Vagina (tissue), 2 donors: ENCODE results near the gene MRPS18B. TPM values are rescaled to one million over a fixed set of nuclear protein-coding genes. Genes with fewer than 3 reads are reported as not detected.

Experiments
- DNase-seq, 2 donors: peaks; one replicate each; pipeline ENCODE4 v3.0.0-alpha.2; 2017; ENCODE audit errors: extremely low spot score in 2 of 2
- H3K27ac ChIP-seq: fragments of 200-600 bp; sonication (generic); one replicate; pipeline ENCODE4 v1.5.1; 2019
- H3K27me3 ChIP-seq: fragments of 200-600 bp; sonication (generic); one replicate; pipeline ENCODE4 v1.5.1; 2019
- H3K36me3 ChIP-seq, 2 donors: fragments of 200-600 bp; sonication (generic); one replicate each; pipeline ENCODE4 v1.5.1; 2017 to 2019
- H3K4me1 ChIP-seq: fragments of 200-600 bp; sonication (generic); one replicate; pipeline ENCODE4 v1.5.1; 2019
- H3K4me3 ChIP-seq, 2 donors: fragments of 200-600 bp; sonication (generic); 1 replicate in 1 of 2; 2 replicates in 1 of 2; pipeline ENCODE4 v1.5.1; 2016 to 2019
- H3K9me3 ChIP-seq: fragments of 200-600 bp; sonication (generic); one replicate; pipeline ENCODE4 v1.5.1; 2019
- POLR2A ChIP-seq, 2 donors: fragments of 450-650 bp; IDR thresholded peaks; one replicate each; pipeline ENCODE4 v1.6.1; 2017; ENCODE audit warnings: antibody characterized with exemption in 2 of 2, mild to moderate bottlenecking in 2 of 2, moderate library complexity in 2 of 2
- POLR2AphosphoS5 ChIP-seq, 2 donors: sonication (generic); formaldehyde crosslinking; IDR thresholded peaks; one replicate each; pipeline ENCODE4 v1.9.0; 2017; ENCODE audit warnings: antibody characterized with exemption in 2 of 2, mild to moderate bottlenecking in 2 of 2, low read depth in 1 of 2; ENCODE audit not compliant: insufficient read depth in 1 of 2
- intact Hi-C: fragments of 100-400 bp; cut with DNase I; formaldehyde crosslinking; loops from one replicate; pipeline ENCODE4 v1.15.1; 2023
- total RNA-seq: library from RNA; depleted of rRNA; stranded (reverse); fragments of >200 nt; gene quantifications from one replicate; pipeline ENCODE4 v1.2.3, GENCODE V29; 2016
- TF ChIP-seq, protein P1 (sequence below), 3 experiments: fragments of 450-650 bp in 2 of 3; fragments of 200-600 bp in 1 of 3; sonication (generic) in 1 of 3; IDR thresholded peaks; one replicate each; pipeline ENCODE4 v1.5.1; 2017 to 2019; ENCODE audit warnings: antibody characterized with exemption in 3 of 3, mild to moderate bottlenecking in 2 of 3, moderate library complexity in 2 of 3

MRPS18B gene
- 21.6 TPM for total RNA-seq

DNA sequence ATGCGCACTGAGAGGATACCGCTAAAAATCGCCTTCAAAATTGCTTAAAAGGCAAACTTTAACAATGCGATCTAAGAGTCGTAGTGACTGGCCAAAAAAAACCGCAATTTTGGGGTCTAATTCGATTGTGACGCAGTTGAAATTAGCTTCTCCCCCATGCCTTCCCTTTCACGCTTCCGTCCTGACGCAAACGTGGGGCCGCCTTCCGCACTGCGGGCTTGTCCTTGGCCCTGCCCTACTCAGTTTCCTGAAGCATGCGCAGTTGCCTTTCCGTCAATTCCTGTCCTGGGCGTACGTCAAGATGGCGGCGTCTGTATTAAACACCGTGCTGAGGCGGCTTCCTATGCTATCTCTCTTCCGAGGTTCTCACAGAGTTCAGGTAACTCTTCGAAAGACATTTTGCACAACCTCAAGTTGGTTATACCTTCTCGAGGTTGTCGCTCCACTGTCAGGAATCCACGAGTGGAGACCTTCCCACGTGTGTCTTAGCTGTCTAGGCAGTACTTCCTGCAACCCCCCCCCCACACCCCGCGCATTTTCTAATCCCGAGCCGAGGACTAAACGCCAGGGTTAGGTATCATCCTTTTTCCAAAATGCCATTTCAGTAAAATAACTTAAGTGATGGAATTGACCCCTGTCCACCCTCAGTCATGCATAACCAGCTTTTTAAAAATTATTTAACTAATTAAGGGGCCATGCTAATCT lies at the start of gene MRPS18B:
MRPS18B (plus strand) TSS at position 276 of the 705 bp plus-strand sequence; CDS start at position 302, 26 bp downstream.
- TF ChIP-seq POLR2AphosphoS5 (IDR thresholded peaks at IDR 0.05; ENCODE audit: insufficient read depth in 1 of 2, low read depth in 1 of 2): peak; percentile 86 to 98
- peak in 1 of 2 donors; percentile 71 for TF ChIP-seq POLR2A (IDR thresholded peaks at IDR 0.05)
- TF ChIP-seq, protein P1, sequence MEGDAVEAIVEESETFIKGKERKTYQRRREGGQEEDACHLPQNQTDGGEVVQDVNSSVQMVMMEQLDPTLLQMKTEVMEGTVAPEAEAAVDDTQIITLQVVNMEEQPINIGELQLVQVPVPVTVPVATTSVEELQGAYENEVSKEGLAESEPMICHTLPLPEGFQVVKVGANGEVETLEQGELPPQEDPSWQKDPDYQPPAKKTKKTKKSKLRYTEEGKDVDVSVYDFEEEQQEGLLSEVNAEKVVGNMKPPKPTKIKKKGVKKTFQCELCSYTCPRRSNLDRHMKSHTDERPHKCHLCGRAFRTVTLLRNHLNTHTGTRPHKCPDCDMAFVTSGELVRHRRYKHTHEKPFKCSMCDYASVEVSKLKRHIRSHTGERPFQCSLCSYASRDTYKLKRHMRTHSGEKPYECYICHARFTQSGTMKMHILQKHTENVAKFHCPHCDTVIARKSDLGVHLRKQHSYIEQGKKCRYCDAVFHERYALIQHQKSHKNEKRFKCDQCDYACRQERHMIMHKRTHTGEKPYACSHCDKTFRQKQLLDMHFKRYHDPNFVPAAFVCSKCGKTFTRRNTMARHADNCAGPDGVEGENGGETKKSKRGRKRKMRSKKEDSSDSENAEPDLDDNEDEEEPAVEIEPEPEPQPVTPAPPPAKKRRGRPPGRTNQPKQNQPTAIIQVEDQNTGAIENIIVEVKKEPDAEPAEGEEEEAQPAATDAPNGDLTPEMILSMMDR (IDR thresholded peaks at IDR 0.05): no peak
- Histone ChIP-seq H3K36me3 (peaks cover 0 to 34% of the 10 kb centered on the region in 2 donors), H3K4me1 (peaks cover 32% of the 10 kb centered on the region), H3K27me3 (no peaks in the 10 kb centered on the region), H3K4me3 (peak within 1 kb of the TSS; percentile 74 to 94), H3K27ac (peak within 1 kb of the TSS; percentile 99), H3K9me3 (no peaks in the 10 kb centered on the region)
- DNase-seq: peak; percentile 97 to 99
- intact Hi-C loops: loop anchor here (10.0 kb wide), 1 partner anchor 67 kb away; the partner anchor contains the start of gene PPP1R18

DNA sequence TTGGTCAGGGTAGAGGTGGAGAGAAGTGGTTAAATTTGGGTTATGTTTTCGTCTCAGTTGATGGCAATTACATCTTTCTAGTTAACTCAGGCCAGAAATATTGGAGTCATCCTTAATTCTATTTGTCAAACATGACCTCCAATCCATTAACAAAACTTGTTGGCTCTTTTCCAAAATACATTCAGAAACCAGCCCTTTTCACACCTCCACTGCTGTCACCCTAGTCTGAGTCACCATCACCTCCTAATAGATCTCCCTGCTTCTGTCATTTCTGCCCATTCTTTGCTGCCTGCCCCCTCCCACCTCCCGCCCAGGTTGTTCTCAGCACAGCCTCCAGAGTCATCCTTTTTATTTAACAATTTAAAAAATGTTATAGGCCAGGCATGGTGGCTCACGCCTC lies 49.4 kb upstream of the MRPS18B start:
- Histone ChIP-seq H3K4me1 (peaks cover 31% of the 10 kb centered on the region), H3K27ac (no peak overlapping the region), H3K4me3 (no peak overlapping the region), H3K9me3 (no peaks in the 10 kb centered on the region), H3K36me3 (peaks cover 0 to 2% of the 10 kb centered on the region in 2 donors), H3K27me3 (no peaks in the 10 kb centered on the region)
- TF ChIP-seq, protein P1 (IDR thresholded peaks at IDR 0.05): no peak
- TF ChIP-seq POLR2A (IDR thresholded peaks at IDR 0.05): no peak
- no peak for TF ChIP-seq POLR2AphosphoS5 (IDR thresholded peaks at IDR 0.05; ENCODE audit: insufficient read depth in 1 of 2, low read depth in 1 of 2)
- intact Hi-C loops: no loop called here
- no peak for DNase-seq

DNA sequence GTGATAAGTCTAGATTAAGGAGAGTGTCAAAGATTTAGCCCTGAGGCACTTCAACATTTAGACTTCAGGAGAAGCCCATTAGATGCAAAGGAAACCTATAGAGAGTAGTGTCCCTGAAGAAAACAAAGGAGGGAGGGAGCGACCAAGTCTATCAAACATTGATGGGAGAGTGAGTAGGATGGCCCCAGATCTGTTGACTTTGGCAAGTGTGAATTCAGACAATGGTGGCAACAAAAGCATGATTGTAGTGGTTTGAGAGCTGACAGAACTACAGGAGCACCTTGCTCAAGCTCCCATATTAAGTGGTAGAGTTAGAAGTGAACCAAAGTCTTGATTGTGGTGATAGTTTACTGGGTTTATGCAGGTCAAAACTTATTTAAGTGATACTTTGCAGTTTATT lies 47.4 kb upstream of the MRPS18B start:
- Histone ChIP-seq H3K9me3 (no peaks in the 10 kb centered on the region), H3K4me3 (peak overlapping the region; percentile 54 to 75), H3K36me3 (no peaks in the 10 kb centered on the region), H3K27me3 (no peaks in the 10 kb centered on the region), H3K4me1 (peaks cover 44% of the 10 kb centered on the region), H3K27ac (no peak overlapping the region)
- TF ChIP-seq POLR2AphosphoS5 (IDR thresholded peaks at IDR 0.05; ENCODE audit: insufficient read depth in 1 of 2, low read depth in 1 of 2) (no peak), POLR2A (IDR thresholded peaks at IDR 0.05) (no peak)
- TF ChIP-seq, protein P1 (IDR thresholded peaks at IDR 0.05): no peak
- intact Hi-C loops: no loop called here
- no peak for DNase-seq

DNA sequence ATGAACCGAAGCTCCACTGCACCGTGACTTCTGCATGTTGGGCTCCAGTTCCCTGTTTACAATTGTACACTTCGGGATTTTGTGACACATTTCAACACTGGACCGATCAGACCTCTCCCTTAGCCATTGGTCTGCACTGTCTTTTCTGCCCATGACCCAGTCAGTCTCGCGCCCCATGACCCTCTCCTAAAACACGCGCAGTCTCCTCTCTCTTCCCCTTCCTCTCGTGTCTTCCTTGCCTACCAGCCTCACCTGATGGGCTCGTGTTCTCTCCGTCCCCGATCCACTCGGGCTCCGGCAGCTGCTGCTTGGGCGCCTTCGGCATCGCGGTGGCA lies 46.9 kb upstream of the MRPS18B start:
- no peaks in the 10 kb centered on the region for H3K27me3 ChIP-seq
- intact Hi-C loops: no loop called here
- H3K4me1 ChIP-seq: peaks cover 44% of the 10 kb centered on the region
- H3K9me3 ChIP-seq: no peaks in the 10 kb centered on the region
- no peak for DNase-seq
- H3K27ac ChIP-seq: peak overlapping the region; percentile 91
- H3K4me3 ChIP-seq: peak overlapping the region; percentile 54 to 75
- H3K36me3 ChIP-seq: no peaks in the 10 kb centered on the region
- TF ChIP-seq, protein P1 (IDR thresholded peaks at IDR 0.05): no peak
- no peak for TF ChIP-seq POLR2AphosphoS5 (IDR thresholded peaks at IDR 0.05; ENCODE audit: insufficient read depth in 1 of 2, low read depth in 1 of 2)
- no peak for TF ChIP-seq POLR2A (IDR thresholded peaks at IDR 0.05)

DNA sequence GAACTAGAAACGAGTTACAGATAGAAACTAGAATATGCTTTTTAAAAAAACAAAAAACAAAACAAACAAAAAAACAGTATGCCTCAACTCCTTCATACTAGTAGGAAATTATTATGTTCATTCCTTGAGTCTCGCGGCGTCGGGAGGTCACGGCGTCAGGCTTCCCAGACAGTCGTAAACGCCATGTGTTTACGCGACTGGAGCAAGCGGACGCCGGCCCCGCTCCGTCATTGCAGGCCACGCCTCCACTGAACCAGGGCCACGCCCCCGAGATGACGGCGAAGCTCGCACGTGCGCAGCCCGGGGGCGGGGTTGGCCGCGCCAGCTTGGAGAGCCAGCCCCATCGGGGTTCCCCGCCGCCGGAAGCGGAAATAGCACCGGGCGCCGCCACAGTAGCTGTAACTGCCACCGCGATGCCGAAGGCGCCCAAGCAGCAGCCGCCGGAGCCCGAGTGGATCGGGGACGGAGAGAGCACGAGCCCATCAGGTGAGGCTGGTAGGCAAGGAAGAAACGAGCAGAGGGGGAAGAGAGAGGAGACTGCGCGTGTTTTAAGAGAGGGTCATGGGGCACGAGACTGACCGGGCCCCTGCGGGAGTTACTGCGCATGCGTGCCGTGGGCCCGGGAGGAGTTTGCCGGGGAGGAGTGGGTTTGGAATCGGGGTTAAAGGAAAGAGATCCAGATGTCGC lies 46.4 kb upstream of the MRPS18B start, which contains the start of gene ABCF1:
ABCF1 (plus strand) TSS at position 368 of the 687 bp plus-strand sequence; CDS start at position 414, 46 bp downstream.
- H3K27me3 ChIP-seq: no peaks in the 10 kb centered on the region
- H3K9me3 ChIP-seq: no peaks in the 10 kb centered on the region
- peaks cover 44% of the 10 kb centered on the region for H3K4me1 ChIP-seq
- peak within 1 kb of the TSS; percentile 54 to 75 for H3K4me3 ChIP-seq
- DNase-seq: peak; percentile 98
- intact Hi-C loops: no loop called here
- no peaks in the 10 kb centered on the region for H3K36me3 ChIP-seq
- H3K27ac ChIP-seq: peak within 1 kb of the TSS; percentile 91
- TF ChIP-seq POLR2A (IDR thresholded peaks at IDR 0.05): peak in 1 of 2 donors; percentile 21
- peak; percentile 97 to 98 for TF ChIP-seq POLR2AphosphoS5 (IDR thresholded peaks at IDR 0.05; ENCODE audit: insufficient read depth in 1 of 2, low read depth in 1 of 2)
- TF ChIP-seq, protein P1 (IDR thresholded peaks at IDR 0.05): peak in 1 of 3 experiments; percentile 28
